Chondrocyte (in vitro differentiated cells): ENCODE results near the gene BNC2. TPM values are rescaled to one million over a fixed set of nuclear protein-coding genes. Genes with fewer than 3 reads are reported as not detected.

Experiments
- DNase-seq: peaks from one replicate; pipeline ENCODE4 v3.0.0; 2021; ENCODE audit warnings: mixed read lengths, low spot score
- H3K27ac Mint-ChIP-seq: one replicate; pipeline ENCODE4 v1.8.0; 2021; ENCODE audit warnings: mild to moderate bottlenecking, moderate library complexity, mixed read lengths; ENCODE audit not compliant: unreplicated experiment
- H3K27me3 Mint-ChIP-seq: 2 replicates; pipeline ENCODE4 v1.8.0; 2021; ENCODE audit warnings: low read depth, mixed read lengths
- H3K36me3 Mint-ChIP-seq: 2 replicates; pipeline ENCODE4 v1.8.0; 2021; ENCODE audit warnings: low read depth, mixed read lengths
- H3K4me1 Mint-ChIP-seq: 2 replicates; pipeline ENCODE4 v1.8.0; 2021; ENCODE audit warnings: low read depth, mild to moderate bottlenecking, mixed read lengths
- H3K4me3 Mint-ChIP-seq: one replicate; pipeline ENCODE4 v1.8.0; 2021; ENCODE audit warnings: mild to moderate bottlenecking, moderate library complexity, mixed read lengths; ENCODE audit not compliant: unreplicated experiment
- H3K9me3 Mint-ChIP-seq: 2 replicates; pipeline ENCODE4 v1.8.0; 2021; ENCODE audit warnings: low read depth, mixed read lengths
- CTCF ChIP-seq: fragments of 200-600 bp; sonication (generic); IDR thresholded peaks from 2 replicates; pipeline ENCODE4 v1.5.0; 2021; ENCODE audit warnings: antibody characterized with exemption, mild to moderate bottlenecking, moderate library complexity
- total RNA-seq: library from RNA; stranded (reverse); gene quantifications from 3 replicates; pipeline ENCODE4 v1.2.1, GENCODE V29; 2021

The BNC2 gene
- total RNA-seq, 1 donor from 2014 or later: 17.8 TPM

DNA sequence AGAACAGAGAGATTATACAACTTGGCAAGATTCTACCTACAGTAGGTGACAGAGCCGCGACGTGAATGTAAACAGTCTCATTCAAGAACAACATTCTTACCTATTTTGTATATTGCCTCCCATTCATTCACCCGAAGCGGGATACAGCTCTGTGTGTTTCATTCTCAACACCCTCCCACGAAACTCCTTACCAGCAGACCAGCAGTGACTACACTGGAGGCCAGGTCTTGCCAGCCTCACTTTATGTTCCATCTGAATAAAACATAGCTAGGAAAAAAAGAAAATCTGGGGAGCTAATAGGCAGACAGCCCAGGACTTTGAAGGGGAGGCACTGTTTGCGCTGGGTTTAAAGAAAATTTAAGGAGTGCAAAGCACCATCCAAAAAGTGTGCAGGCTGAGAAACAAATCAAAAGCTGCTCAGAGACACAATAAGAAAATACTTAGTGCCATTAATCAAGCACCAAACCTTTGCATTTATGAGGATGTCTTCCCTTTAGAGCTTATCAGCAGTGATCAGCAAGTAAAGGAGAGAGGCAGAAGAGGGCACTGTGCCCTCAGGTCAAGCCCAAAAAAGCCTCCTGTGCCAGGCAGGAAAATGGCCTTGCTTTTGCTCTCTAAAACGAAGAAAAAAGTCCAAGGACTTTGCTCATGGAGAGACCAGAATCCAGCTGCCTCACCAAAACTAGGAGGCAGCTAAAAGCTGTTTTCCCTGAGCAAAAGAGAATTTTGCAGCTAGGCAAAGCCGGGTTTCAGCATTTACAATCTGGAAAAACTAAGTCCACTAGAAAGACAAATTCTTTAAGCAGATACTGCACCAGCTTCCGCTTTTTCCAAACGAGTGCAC is 295.1 kb downstream of the BNC2 start:
- Mint-ChIP-seq H3K27ac (no peak overlapping the region), H3K9me3 (no peaks in the 10 kb centered on the region)
- DNase-seq: no peak

GRCh38 chr9:16572005-16572734 is 298.3 kb downstream of the BNC2 start:
- H3K4me3 Mint-ChIP-seq: no peak overlapping the region
- H3K36me3 Mint-ChIP-seq: no peaks in the 10 kb centered on the region
- no peak for DNase-seq
- H3K27me3 Mint-ChIP-seq: no peaks in the 10 kb centered on the region
- H3K9me3 Mint-ChIP-seq: no peaks in the 10 kb centered on the region
- no peak overlapping the region for H3K27ac Mint-ChIP-seq
- TF ChIP-seq CTCF: no peak
- peaks cover 28% of the 10 kb centered on the region for H3K4me1 Mint-ChIP-seq

More for the DNA sequence above, 295.1 kb downstream of the BNC2 start:
- TF ChIP-seq CTCF: peak; percentile 56
- Mint-ChIP-seq H3K4me1 (peaks cover 42% of the 10 kb centered on the region), H3K4me3 (no peak overlapping the region), H3K27me3 (no peaks in the 10 kb centered on the region), H3K36me3 (no peaks in the 10 kb centered on the region)

GRCh38 chr9:16571127-16571802 is 299.2 kb downstream of the BNC2 start:
- Mint-ChIP-seq H3K36me3 (no peaks in the 10 kb centered on the region), H3K4me1 (peaks cover 25% of the 10 kb centered on the region), H3K9me3 (no peaks in the 10 kb centered on the region), H3K27ac (no peak overlapping the region), H3K27me3 (no peaks in the 10 kb centered on the region), H3K4me3 (no peak overlapping the region)
- DNase-seq: no peak
- no peak for TF ChIP-seq CTCF

GRCh38 chr9:16563446-16563845 is 307.0 kb downstream of the BNC2 start:
- no peaks in the 10 kb centered on the region for H3K36me3 Mint-ChIP-seq
- H3K4me1 Mint-ChIP-seq: peaks cover 20% of the 10 kb centered on the region
- no peak overlapping the region for H3K27ac Mint-ChIP-seq
- H3K4me3 Mint-ChIP-seq: no peak overlapping the region
- no peaks in the 10 kb centered on the region for H3K9me3 Mint-ChIP-seq
- TF ChIP-seq CTCF: no peak
- no peak for DNase-seq
- H3K27me3 Mint-ChIP-seq: no peaks in the 10 kb centered on the region

GRCh38 chr9:16561121-16561520 is 309.3 kb downstream of the BNC2 start:
- Mint-ChIP-seq H3K36me3 (no peaks in the 10 kb centered on the region), H3K9me3 (no peaks in the 10 kb centered on the region), H3K4me3 (no peak overlapping the region), H3K27ac (no peak overlapping the region), H3K27me3 (no peaks in the 10 kb centered on the region), H3K4me1 (peaks cover 21% of the 10 kb centered on the region)
- DNase-seq: no peak
- TF ChIP-seq CTCF: no peak
